K562 (cell line): ENCODE data around the gene PHETA1.

Source experiments
- CREB5 ChIP-seq: fragments of 250-450 bp; sonication (Bioruptor Pico); IDR thresholded peaks from 2 replicates; pipeline ENCODE4 v1.5.0; 2020; ENCODE audit warnings: mild to moderate bottlenecking
- CTCF ChIP-seq, 3 experiments: IDR thresholded peaks in 2 of 3; conservative IDR thresholded peaks in 1 of 3; 2 replicates each; pipeline ENCODE4 v1.5.1; 2011 to 2012; ENCODE audit warnings: low read length in 3 of 3, mild to moderate bottlenecking in 3 of 3, control low read depth in 2 of 3, improper control_type of control experiment in 1 of 3, inconsistent platforms in 1 of 3, low read depth in 1 of 3, mixed read lengths in 1 of 3, moderate library complexity in 1 of 3; ENCODE audit not compliant: insufficient read depth in 2 of 3
- EZH2 ChIP-seq: IDR thresholded peaks from 2 replicates; pipeline ENCODE4 v1.6.1; 2012; ENCODE audit warnings: low read depth, mild to moderate bottlenecking, inconsistent platforms, low read length, borderline replicate concordance
- FOXJ3 ChIP-seq: sonication (generic); formaldehyde crosslinking; IDR thresholded peaks from 2 replicates; pipeline ENCODE4 v1.4.0; 2020; ENCODE audit warnings: mild to moderate bottlenecking, missing genetic modification reagents
- HMGXB4 ChIP-seq: sonication (generic); formaldehyde crosslinking; IDR thresholded peaks from 2 replicates; pipeline ENCODE4 v1.8.1; 2023; ENCODE audit warnings: mild to moderate bottlenecking, missing genetic modification reagents
- HOXB6 ChIP-seq: fragments of 250-450 bp; sonication (Bioruptor Pico); IDR thresholded peaks from 2 replicates; pipeline ENCODE4 v1.5.1; 2022; ENCODE audit warnings: mild to moderate bottlenecking, borderline replicate concordance
- POLR2A ChIP-seq: fragments of 450-650 bp; conservative IDR thresholded peaks from 2 replicates; pipeline ENCODE4 v1.6.1; 2016
- PYGO2 ChIP-seq: fragments of 450-650 bp; IDR thresholded peaks from 2 replicates; pipeline ENCODE4 v1.6.1; 2016; ENCODE audit warnings: mild to moderate bottlenecking, missing genetic modification characterization, moderate library complexity, missing compliant biosample characterization
- SMC3 ChIP-seq: conservative IDR thresholded peaks from 2 replicates; pipeline ENCODE4 v1.6.1; 2011; ENCODE audit warnings: low read depth, low read length, improper control_type of control experiment; ENCODE audit not compliant: insufficient read depth
- SNAPC5 ChIP-seq: fragments of 250-450 bp; sonication (Bioruptor Pico); IDR thresholded peaks from 2 replicates; pipeline ENCODE4 v1.8.0; 2021; ENCODE audit warnings: moderate library complexity, mild to moderate bottlenecking, inconsistent platforms
- ZEB2 ChIP-seq: fragments of 450-650 bp; IDR thresholded peaks from 2 replicates; pipeline ENCODE4 v1.6.1; 2016
- ZNF318 ChIP-seq, 2 experiments: fragments of 450-650 bp; IDR thresholded peaks; 2 replicates each; pipeline ENCODE4 v1.6.1; 2016; ENCODE audit warnings: mild to moderate bottlenecking in 2 of 2, borderline replicate concordance in 1 of 2, low read depth in 1 of 2, moderate library complexity in 1 of 2
- ZNF695 ChIP-seq: fragments of 450-650 bp; formaldehyde crosslinking; IDR thresholded peaks from 2 replicates; pipeline ENCODE4 v1.4.0; 2020; ENCODE audit warnings: mild to moderate bottlenecking, moderate library complexity
- ZNF764 ChIP-seq: fragments of 250-450 bp; sonication (Bioruptor Pico); IDR thresholded peaks from 2 replicates; pipeline ENCODE4 v1.4.0; 2020; ENCODE audit warnings: low read depth, mild to moderate bottlenecking, moderate library complexity

GRCh38 chr12:111359914-111360276, 9.0 kb downstream of the PHETA1 start:
- TF ChIP-seq EZH2 (no peak), CTCF (IDR thresholded peaks at IDR 0.05 in 2 of 3, conservative IDR thresholded peaks at IDR 0.05 in 1 of 3; ENCODE audit: insufficient read depth in 2 of 3, low read depth in 1 of 3, low read length in 3 of 3) (no peak), POLR2A (no peak), HMGXB4 (CRISPR knock-in tag) (no peak), HOXB6 (CRISPR knock-in tag) (no peak), ZNF764 (CRISPR knock-in tag) (no peak), PYGO2 (no peak), ZEB2 (no peak), CREB5 (CRISPR knock-in tag) (no peak), ZNF695 (CRISPR knock-in tag) (no peak), FOXJ3 (CRISPR knock-in tag) (no peak), SNAPC5 (CRISPR knock-in tag) (no peak), SMC3 (no peak), ZNF318 (IDR thresholded peaks at IDR 0.05; ENCODE audit: borderline replicate concordance in 1 of 2, low read depth in 1 of 2) (no peak)
